Left ventricle myocardium inferior (tissue), 1 donor: Measurements from ENCODE around the gene FTO. TPM values are rescaled to one million over a fixed set of nuclear protein-coding genes. Genes with fewer than 3 reads are reported as not detected.

Experiments used
- DNase-seq: peaks from one replicate; pipeline ENCODE4 v3.0.0-alpha.2; 2020
- H3K27ac ChIP-seq: fragments of 200-600 bp; replicated peaks from 2 replicates; pipeline ENCODE4 v1.8.0; 2021
- H3K27me3 ChIP-seq: fragments of 200-600 bp; 2 replicates; pipeline ENCODE4 v1.8.0; 2021; ENCODE audit warnings: low read depth
- H3K36me3 ChIP-seq: fragments of 200-600 bp; 2 replicates; pipeline ENCODE4 v1.8.0; 2021
- H3K4me1 ChIP-seq: fragments of 200-600 bp; 2 replicates; pipeline ENCODE4 v1.8.0; 2021
- H3K4me3 ChIP-seq: fragments of 200-600 bp; 2 replicates; pipeline ENCODE4 v1.8.0; 2021; ENCODE audit warnings: mild to moderate bottlenecking, moderate library complexity
- H3K9me3 ChIP-seq: fragments of 200-600 bp; replicated peaks from 2 replicates; pipeline ENCODE4 v1.8.0; 2021
- CTCF ChIP-seq: fragments of 200-600 bp; IDR thresholded peaks from 2 replicates; pipeline ENCODE4 v1.8.0; 2021; ENCODE audit warnings: antibody characterized with exemption, mild to moderate bottlenecking, borderline replicate concordance
- intact Hi-C: fragments of 100-400 bp; cut with micrococcal nuclease; formaldehyde crosslinking; loops from one replicate; pipeline ENCODE4 v1.11.0; 2022
- total RNA-seq: library from RNA; stranded (reverse); fragmentation: NEBNext Ultra II Directional; extraction: Animal tissue kit (Norgen Biotek cat#: 25700); gene quantifications from one replicate; pipeline ENCODE4 v1.2.1, GENCODE V29; 2021
- donor health status: DM: no; HTN: yes; CAD: no; lungs with severe emphysema.

Gene FTO
- total RNA-seq, 1 donor from 2014 or later, result 78.4 TPM

DNA sequence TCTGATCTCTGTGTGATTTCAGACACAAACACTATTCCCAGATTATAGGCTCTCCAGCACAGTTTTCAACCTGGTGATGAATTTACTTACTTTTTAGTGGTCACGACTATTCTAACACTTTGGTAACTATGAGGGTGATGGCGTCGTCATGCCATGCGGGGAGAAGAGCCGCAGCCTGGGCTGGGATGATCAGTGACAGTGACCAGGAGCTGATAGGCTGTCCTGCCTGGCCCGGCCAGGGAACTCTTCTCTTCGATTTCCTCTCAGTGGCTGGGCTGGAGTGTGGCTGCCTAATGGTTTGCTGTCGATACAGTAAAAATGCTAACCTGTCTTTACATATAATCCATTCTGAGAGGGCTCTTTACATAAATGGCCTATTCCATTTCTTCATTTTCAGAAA lies 469.5 kb downstream of the FTO start:
- intact Hi-C loops, result no loop called here
- no peak for DNase-seq
- Histone ChIP-seq H3K4me1 (peaks cover 8% of the 10 kb centered on the region), H3K9me3 (no peaks in the 10 kb centered on the region), H3K36me3 (no peaks in the 10 kb centered on the region), H3K27ac (no peak overlapping the region), H3K27me3 (peaks cover 50% of the 10 kb centered on the region), H3K4me3 (no peak overlapping the region)
- TF ChIP-seq CTCF, result no peak

GRCh38 chr16:54174201-54174600 lies 470.2 kb downstream of the FTO start:
- Histone ChIP-seq H3K27me3 (peaks cover 50% of the 10 kb centered on the region), H3K4me1 (peaks cover 13% of the 10 kb centered on the region), H3K9me3 (no peaks in the 10 kb centered on the region), H3K27ac (no peak overlapping the region), H3K4me3 (no peak overlapping the region), H3K36me3 (no peaks in the 10 kb centered on the region)
- intact Hi-C loops, result no loop called here
- no peak for DNase-seq
- TF ChIP-seq CTCF, result no peak

DNA sequence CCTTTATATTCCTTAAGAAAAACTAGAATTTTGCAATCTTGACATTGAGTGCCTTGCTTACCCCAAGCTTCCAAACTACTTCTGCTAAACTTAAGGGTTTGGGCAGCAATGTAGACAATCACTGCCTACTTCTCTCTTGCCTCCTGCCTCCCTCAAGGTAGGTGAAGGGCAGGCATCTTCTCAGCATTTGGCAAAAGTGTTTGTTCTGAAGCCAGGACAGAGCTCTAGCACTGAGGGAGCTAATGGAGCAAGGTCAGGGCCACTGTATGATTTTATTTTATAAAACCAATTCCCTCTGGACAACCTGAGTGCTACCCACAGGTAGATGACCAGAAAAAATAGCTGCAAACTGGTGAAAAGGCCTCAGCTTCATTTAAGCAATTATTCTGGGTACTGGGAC lies 470.8 kb downstream of the FTO start:
- H3K27me3 ChIP-seq, result peaks cover 50% of the 10 kb centered on the region
- H3K4me3 ChIP-seq, result no peak overlapping the region
- no peak for DNase-seq
- no peak for TF ChIP-seq CTCF
- H3K9me3 ChIP-seq, result no peaks in the 10 kb centered on the region
- H3K4me1 ChIP-seq, result peaks cover 13% of the 10 kb centered on the region
- H3K27ac ChIP-seq, result no peak overlapping the region
- H3K36me3 ChIP-seq, result no peaks in the 10 kb centered on the region
- intact Hi-C loops, result no loop called here

DNA sequence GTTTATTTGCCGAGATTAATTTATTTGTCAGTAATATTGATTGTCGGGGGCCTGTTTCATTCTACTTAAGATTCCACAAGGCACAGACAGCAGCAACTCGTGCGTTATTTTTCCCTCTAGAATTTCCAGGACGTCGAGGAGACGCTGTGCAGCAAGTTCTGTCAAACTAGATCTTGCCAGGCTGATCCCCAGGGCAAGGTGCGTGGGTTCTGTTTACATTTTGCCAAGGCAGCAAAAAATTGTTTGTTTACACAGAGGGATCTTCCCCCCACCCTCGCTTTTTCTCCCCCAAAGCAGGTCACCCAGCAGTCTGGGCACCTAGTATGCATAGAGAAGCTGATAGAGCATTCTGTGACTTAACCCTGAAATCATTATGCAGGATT lies 471.2 kb downstream of the FTO start:
- peaks cover 13% of the 10 kb centered on the region for H3K4me1 ChIP-seq
- H3K27me3 ChIP-seq, result peaks cover 50% of the 10 kb centered on the region
- intact Hi-C loops, result no loop called here
- no peaks in the 10 kb centered on the region for H3K36me3 ChIP-seq
- TF ChIP-seq CTCF, result no peak
- H3K27ac ChIP-seq, result no peak overlapping the region
- H3K9me3 ChIP-seq, result no peaks in the 10 kb centered on the region
- DNase-seq, result no peak
- no peak overlapping the region for H3K4me3 ChIP-seq

DNA sequence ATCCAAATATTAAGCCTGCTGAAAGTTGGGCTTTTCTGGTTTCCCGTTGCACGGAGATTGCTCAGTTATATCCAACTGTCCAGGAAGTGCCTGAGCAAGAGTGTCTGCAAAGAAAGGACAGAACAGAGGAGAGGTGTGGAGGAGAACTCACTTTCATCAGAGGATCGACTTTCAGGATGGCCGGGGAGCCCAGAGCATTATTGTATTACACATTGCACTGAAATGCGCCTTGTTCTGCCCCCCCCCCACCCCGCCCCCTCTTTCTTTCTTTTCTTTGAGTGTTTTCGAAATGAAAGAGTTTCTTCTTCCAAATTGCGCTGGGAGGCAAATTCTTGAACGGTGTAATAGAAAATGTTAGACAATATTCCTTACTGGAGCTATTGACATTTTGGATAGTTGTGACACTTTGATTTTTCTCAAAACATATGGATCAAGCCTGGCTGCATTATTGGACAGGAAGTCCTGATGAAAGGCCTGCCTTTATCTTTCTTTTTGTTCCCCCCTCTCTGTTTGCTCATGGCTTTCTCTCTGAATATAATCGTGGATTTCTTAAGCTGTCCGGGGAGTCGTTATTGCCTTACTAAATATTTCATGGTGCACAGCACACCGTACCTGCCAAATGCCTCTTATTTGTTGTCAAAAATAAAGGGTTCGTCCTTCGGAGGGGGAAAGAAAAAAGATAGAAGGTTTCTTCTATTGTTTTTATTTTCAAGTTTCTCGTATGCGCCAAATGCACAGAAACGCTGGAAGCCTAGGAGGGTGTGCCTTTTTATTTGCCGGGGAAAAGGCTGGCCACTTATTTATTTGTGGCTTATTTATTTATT lies 471.8 kb downstream of the FTO start:
- Histone ChIP-seq H3K4me1 (peaks cover 13% of the 10 kb centered on the region), H3K27me3 (peaks cover 50% of the 10 kb centered on the region), H3K27ac (no peak overlapping the region), H3K9me3 (no peaks in the 10 kb centered on the region), H3K36me3 (no peaks in the 10 kb centered on the region), H3K4me3 (peak overlapping the region; percentile 27)
- intact Hi-C loops, result no loop called here
- TF ChIP-seq CTCF, result no peak
- no peak for DNase-seq
